GM23338 (cell line): Measurements from ENCODE around the gene TMEM132D.

ENCODE experiments used
- POLR2AphosphoS5 ChIP-seq: IDR thresholded peaks from 2 replicates; pipeline ENCODE4 v1.6.1; 2016; ENCODE audit warnings: antibody characterized with exemption, low read depth
- TF ChIP-seq, protein P1 (sequence below), 2 experiments: fragments of 200-600 bp in 1 of 2; sonication (generic) in 1 of 2; conservative IDR thresholded peaks; 2 replicates each; pipeline versions ENCODE4 v1.5.1 to v1.6.1; 2016 to 2017; ENCODE audit warnings: antibody characterized with exemption in 2 of 2, low read depth in 2 of 2, mild to moderate bottlenecking in 2 of 2, moderate library complexity in 1 of 2

DNA sequence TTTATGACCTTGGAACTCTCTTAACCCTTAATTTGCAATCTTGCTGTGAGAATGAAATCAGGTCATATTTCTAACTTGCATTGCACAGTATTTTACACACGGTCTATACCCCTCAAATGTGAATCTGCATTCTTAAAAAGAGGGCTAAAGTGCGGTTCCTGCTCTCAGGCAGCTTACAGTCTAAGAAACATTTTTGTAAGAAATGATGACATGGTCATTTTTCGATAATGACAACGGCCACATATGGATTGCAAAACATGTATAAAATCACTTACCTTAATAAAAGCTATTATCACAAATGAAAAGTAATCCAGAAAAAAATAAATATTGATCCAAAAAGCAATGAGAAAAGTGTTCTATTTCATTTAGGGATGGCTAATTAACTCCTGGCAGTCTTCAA is 24.8 kb upstream of the TMEM132D start:
- TF ChIP-seq, protein P1, sequence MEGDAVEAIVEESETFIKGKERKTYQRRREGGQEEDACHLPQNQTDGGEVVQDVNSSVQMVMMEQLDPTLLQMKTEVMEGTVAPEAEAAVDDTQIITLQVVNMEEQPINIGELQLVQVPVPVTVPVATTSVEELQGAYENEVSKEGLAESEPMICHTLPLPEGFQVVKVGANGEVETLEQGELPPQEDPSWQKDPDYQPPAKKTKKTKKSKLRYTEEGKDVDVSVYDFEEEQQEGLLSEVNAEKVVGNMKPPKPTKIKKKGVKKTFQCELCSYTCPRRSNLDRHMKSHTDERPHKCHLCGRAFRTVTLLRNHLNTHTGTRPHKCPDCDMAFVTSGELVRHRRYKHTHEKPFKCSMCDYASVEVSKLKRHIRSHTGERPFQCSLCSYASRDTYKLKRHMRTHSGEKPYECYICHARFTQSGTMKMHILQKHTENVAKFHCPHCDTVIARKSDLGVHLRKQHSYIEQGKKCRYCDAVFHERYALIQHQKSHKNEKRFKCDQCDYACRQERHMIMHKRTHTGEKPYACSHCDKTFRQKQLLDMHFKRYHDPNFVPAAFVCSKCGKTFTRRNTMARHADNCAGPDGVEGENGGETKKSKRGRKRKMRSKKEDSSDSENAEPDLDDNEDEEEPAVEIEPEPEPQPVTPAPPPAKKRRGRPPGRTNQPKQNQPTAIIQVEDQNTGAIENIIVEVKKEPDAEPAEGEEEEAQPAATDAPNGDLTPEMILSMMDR (conservative IDR thresholded peaks at IDR 0.05; ENCODE audit: low read depth in 2 of 2): no peak
- TF ChIP-seq POLR2AphosphoS5: no peak
